B cell (primary cell): ENCODE results near the gene DAP.

Experiments
- EZH2 ChIP-seq: IDR thresholded peaks from 2 replicates; pipeline ENCODE4 v1.6.1; 2012; ENCODE audit warnings: borderline replicate concordance, low read depth, mild to moderate bottlenecking, moderate library complexity, low read length; ENCODE audit not compliant: insufficient read depth, poor library complexity, severe bottlenecking
- TF ChIP-seq, protein P1 (sequence below): fragments of 200-600 bp; IDR thresholded peaks from one replicate; pipeline ENCODE4 v1.8.0; 2022; ENCODE audit warnings: antibody characterized with exemption, mild to moderate bottlenecking

DNA sequence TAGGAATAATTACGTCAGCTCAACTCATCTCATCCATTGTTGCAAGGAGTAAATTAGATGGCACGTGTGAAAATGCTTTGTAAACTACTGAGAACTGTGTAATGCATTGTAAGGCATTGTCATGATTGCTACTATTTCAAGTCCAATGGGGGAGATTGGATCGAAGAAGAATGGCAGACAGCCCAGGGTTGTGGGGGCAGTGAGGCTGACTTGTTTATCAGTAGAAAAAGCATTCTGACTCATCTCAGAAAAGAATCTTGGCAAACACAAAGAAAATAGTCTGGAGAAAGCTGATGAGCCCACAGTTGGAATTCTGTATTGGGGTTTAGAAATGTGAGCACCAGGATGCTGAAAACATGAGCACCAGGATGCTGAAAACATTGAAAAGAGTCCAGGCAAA is 28.0 kb upstream of the DAP start:
- TF ChIP-seq, protein P1, sequence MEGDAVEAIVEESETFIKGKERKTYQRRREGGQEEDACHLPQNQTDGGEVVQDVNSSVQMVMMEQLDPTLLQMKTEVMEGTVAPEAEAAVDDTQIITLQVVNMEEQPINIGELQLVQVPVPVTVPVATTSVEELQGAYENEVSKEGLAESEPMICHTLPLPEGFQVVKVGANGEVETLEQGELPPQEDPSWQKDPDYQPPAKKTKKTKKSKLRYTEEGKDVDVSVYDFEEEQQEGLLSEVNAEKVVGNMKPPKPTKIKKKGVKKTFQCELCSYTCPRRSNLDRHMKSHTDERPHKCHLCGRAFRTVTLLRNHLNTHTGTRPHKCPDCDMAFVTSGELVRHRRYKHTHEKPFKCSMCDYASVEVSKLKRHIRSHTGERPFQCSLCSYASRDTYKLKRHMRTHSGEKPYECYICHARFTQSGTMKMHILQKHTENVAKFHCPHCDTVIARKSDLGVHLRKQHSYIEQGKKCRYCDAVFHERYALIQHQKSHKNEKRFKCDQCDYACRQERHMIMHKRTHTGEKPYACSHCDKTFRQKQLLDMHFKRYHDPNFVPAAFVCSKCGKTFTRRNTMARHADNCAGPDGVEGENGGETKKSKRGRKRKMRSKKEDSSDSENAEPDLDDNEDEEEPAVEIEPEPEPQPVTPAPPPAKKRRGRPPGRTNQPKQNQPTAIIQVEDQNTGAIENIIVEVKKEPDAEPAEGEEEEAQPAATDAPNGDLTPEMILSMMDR = no peak
- no peak for TF ChIP-seq EZH2
